OCI-M1 (cell line): ENCODE results near the gene MOSPD3.
"Not testable (repeated sequence)": the region's sequence is repeated elsewhere in the genome, so short reads cannot be mapped to it uniquely, and the experiment has no call there.

Source experiments
- DNase-seq: peaks from one replicate; lab custom pipeline; 2025; lab: John Stamatoyannopoulos, UW

MOSPD3 gene

DNA sequence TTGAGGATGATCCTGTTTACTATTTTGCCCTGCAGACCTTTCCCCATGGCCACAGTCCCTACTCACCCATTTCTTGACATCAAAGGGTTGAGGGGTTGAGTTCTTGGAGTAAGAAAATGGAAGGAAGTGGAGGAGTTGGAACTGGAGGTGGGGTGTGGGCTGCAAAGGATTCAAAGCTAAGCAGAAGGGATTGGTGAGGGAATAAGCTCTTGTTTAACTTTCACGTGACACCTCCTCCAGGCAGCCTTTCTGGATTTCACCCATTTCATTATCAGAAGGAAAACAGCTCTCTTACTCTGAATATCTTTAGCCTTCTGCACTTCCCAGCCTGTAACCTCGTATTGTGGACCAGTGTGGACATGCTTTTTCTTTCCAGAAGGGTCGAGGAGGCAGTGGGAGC is 13.7 kb downstream of the MOSPD3 start:
- DNase-seq: no peak

DNA sequence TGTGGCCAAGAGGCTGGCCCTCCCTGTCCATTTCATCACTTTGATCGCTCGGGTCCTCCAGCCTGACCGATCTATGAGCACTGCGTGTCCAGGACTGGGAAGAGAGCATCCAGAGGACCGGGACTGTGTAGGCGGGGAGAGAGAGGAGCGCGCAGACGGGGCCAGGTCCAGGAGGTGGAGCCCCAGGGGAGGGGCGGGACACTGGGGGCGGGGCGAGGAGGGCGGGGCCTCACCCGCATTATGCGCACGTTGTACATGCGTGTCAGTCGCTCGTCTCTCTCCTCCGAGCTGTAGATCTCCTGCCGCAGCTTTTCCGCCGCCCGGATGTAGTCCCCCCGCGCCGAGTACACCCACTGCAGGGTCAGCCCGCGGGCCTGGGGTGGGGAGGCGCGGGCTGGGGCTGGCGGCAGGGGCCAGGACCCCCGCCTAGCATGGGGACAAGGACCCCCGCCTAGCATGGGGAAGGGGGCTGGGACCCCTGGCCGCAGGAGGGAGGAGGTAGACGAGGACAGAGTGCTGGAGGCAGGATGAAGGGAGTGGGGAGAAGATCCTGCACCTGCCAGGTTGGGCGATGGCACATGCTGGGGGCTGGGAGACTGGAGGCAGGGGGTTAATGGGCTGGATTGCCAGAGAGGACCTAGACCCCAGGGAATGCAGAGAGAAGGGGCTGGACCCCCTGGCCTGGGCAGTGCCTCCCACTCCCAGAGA is 14.3 kb downstream of the MOSPD3 start:
- no peak for DNase-seq

GRCh38 chr7:100627238-100627549 is 14.9 kb downstream of the MOSPD3 start:
- no peak for DNase-seq

DNA sequence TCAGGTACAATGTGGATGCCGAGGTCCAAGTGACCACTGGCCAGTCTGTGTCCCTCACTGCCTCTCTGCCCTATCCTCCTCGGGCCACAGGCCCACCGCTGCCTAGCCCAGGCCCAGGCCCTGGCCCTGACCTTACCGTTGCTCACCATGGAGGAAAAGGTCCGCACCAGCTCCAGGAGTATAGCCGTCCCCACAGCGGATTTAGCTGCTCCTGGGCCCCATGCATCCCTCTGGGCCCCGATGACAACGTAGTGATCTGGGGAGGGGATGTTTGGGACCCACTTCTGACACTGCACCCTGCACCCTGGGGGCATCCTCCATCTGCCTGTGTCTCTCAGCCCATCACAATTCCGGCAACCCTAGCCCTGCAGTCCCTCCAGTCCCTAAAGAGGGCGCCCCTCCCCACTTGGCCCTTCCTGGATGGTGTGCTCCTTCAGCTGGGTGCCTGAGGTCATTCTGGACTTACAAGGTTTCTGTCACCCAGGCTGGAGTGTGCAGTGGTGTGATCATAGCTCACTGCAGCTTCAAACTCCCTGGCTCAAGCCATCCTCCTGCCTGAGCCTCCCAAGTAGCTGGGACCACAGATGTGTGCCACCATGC is 16.9 kb downstream of the MOSPD3 start:
- peak; percentile 76 for DNase-seq

DNA sequence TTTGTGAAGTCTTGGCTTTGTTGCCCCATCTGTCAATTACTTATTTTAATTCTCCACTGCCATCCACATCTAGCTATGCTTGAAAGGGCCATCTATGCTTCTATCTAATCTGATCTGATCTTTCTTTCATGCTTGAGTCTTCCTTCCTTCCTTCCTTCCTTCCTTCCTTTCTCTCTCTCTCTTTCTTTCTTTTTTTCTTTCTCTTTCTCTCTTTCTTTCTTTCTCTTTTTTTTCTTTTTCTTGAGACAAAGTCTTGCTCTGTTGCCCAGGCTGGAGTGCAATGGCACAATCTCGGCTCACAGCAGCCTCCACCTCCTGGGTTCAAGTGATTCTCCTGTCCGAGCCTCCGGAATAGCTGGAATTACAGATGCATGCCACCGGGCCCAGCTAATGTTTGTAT is 17.7 kb downstream of the MOSPD3 start:
- DNase-seq: no peak

- DNase-seq: no peak
Measured at GRCh38 chr7:100632951-100633717, 20.8 kb downstream of the MOSPD3 start.

GRCh38 chr7:100639995-100640516 is 27.7 kb downstream of the MOSPD3 start:
- DNase-seq: peak; percentile 86

DNA sequence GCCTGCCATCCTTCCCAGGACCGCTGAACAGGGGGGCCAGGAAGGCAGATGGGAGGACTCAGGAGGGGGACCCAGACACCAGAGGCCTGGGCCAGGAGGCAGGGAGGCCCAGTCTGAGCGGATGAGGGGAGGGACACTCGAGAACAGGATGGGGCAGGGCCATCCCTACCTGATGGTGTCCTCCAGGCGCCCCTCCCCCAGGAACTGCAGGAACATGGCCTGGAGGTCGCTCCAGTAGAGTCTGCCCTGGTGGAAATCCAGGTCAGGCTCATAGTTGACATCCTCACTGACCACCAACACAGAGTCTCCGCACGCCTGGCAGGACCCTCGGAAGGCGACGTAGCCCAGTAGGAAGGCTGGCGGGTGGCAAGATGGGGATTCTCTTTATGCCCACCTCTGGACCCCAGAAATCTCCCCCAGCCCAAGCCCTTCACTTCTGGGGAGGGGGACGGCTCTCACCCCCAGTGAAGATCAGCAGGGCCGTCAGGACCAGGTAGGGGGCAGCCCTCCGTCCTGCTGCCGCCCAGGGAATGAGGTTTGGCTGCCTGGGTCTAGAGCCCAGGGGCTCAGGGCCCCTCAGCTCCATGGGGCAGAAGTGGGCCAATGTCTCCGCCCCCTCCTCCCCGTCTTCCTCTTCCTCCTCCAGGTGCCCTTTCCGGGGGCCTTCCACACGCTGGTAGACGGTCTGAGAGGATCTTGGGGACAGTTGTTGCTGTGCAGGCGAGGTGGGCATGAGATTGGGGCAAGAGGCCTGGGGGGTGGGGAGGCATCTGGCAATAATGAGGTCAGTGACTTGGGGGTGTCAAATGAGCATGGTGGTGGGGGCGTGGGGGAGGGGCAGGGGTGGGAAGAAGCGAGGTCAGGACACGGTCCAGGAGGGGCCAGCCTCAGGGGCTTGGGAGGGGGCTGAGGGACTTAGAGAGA is 28.4 kb downstream of the MOSPD3 start:
- peak; percentile 88 for DNase-seq

- DNase-seq: peak; percentile 98
Measured at GRCh38 chr7:100641463-100641859, 29.1 kb downstream of the MOSPD3 start, which contains the start of gene TFR2. TSS of gene TFR2 (minus strand) at chr7:100641552. CDS start at chr7:100641509, 43 bp downstream.

GRCh38 chr7:100641860-100642533 is 29.7 kb downstream of the MOSPD3 start:
- peak; percentile 77 for DNase-seq

GRCh38 chr7:100642534-100642907 is 30.2 kb downstream of the MOSPD3 start:
- DNase-seq: peak; percentile 85

DNA sequence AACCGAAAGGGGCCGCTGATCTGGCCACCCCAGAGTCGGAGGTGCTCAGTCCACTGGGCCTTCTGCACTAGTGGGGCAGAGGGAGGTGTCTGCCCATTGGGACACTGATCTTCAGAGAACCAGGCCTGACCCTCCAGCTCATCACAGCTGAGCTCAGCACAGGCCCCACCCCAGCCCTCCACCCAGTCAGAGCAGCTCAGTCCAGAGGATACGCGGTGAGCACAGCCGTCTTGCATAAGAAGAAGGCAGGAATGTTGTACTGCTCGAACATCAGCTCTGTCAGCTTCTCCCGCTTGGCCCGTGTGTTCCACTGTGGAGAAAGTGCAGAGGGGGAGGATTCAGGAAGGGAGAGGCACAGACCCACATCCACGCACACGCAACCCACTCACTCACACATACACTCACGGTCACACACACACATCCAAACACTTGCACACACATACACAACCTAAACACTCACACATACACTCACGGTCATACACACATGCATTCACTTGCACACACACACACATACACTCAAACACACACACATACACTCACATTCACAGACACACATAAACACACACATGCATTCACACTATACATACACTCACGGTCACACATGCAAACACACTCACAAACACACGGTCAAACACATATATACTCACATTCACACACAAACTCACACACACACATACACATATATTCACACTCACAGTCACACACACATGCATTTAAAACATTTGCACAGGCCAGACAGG is 37.7 kb downstream of the MOSPD3 start:
- no peak for DNase-seq

- DNase-seq: no peak
Measured at GRCh38 chr7:100654908-100655831, 42.8 kb downstream of the MOSPD3 start.

GRCh38 chr7:100655908-100656674 is 43.8 kb downstream of the MOSPD3 start, which contains the start of gene ACTL6B:
TSS of gene ACTL6B (minus strand) at chr7:100656448. CDS start at chr7:100656354, 94 bp downstream.
- DNase-seq: no peak

DNA sequence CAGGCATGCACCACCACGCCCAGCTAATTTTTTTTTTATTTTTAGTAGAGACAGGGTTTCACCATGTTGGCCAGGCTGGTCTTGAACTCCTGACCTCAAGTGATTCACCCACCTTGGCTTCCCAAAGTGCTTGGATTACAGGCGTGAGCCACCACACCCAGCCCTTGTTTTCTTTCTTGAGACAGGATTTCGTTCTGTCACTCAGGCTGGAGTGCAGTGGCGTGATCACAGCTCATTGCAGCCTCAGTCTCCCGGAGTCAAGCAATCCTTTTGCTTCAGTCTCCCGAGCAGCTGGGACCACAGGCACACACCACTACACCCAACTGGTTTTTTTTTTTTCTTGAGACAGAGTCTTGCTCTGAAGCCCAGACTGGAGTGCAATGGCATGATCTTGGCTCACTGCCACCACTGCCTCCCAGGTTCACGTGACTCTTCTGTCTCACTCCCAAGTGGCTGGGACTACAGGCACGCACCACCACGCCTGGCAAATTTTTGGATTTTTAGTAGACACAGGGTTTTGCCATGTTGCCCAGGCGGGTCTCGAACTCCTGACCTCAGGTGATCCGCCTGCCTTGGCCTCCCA is 49.9 kb downstream of the MOSPD3 start:
- not testable (repeated sequence) for DNase-seq
